ENCODE data around the gene ZBED2. TPM values are rescaled to one million over a fixed set of nuclear protein-coding genes. Genes with fewer than 3 reads are reported as not detected.

ZBED2 gene
- total RNA-seq, 4 donors from 2014 or later, result 0.49 to 1.9 (median 0.84) TPM; not detected in 1

- no peak for DNase-seq (ENCODE audit: low spot score in 2 of 2)
- intact Hi-C loops (cut with DNase I; ENCODE audit: low total_unique reads), result no loop called here
- TF ChIP-seq CTCF (IDR thresholded peaks at IDR 0.05) (no peak), POLR2A (IDR thresholded peaks at IDR 0.05) (no peak)
- 62 to 70% methylated on average over 5 of the region's 5 CpGs for WGBS, 2 donors
- no peak overlapping the region for H3K4me3 ChIP-seq (ENCODE audit: low read depth, poor library complexity, severe bottlenecking)
Measured at GRCh38 chr3:111621535-111621934, 26.4 kb upstream of the ZBED2 start.

GRCh38 chr3:111619833-111620232 is 24.7 kb upstream of the ZBED2 start:
- DNase-seq (ENCODE audit: low spot score in 2 of 2), result no peak
- intact Hi-C loops (cut with DNase I; ENCODE audit: low total_unique reads), result no loop called here
- 63 to 66% methylated on average over 3 of the region's 3 CpGs for WGBS, 2 donors
- TF ChIP-seq CTCF (IDR thresholded peaks at IDR 0.05), result no peak
- no peak overlapping the region for H3K4me3 ChIP-seq (ENCODE audit: low read depth, poor library complexity, severe bottlenecking)

GRCh38 chr3:111618945-111619344 is 23.8 kb upstream of the ZBED2 start:
- DNase-seq (ENCODE audit: low spot score in 2 of 2), result no peak
- H3K4me3 ChIP-seq (ENCODE audit: low read depth, poor library complexity, severe bottlenecking), result no peak overlapping the region
- intact Hi-C loops (cut with DNase I; ENCODE audit: low total_unique reads), result no loop called here
- TF ChIP-seq CTCF (IDR thresholded peaks at IDR 0.05), result no peak

GRCh38 chr3:111617912-111618601 is 22.9 kb upstream of the ZBED2 start:
- no peak for DNase-seq (ENCODE audit: low spot score in 2 of 2)
- no peak overlapping the region for H3K4me3 ChIP-seq (ENCODE audit: low read depth, poor library complexity, severe bottlenecking)
- 62 to 88% methylated on average over 5 of the region's 5 CpGs for WGBS, 2 donors
- intact Hi-C loops (cut with DNase I; ENCODE audit: low total_unique reads), result no loop called here
- TF ChIP-seq POLR2A (IDR thresholded peaks at IDR 0.05) (no peak), CTCF (IDR thresholded peaks at IDR 0.05) (no peak)

GRCh38 chr3:111617406-111617805 is 22.3 kb upstream of the ZBED2 start:
- no peak for DNase-seq (ENCODE audit: low spot score in 2 of 2)
- H3K4me3 ChIP-seq (ENCODE audit: low read depth, poor library complexity, severe bottlenecking), result no peak overlapping the region
- WGBS, 2 donors, result 90 to 94% methylated on average over 3 of the region's 3 CpGs
- no peak for TF ChIP-seq POLR2A (IDR thresholded peaks at IDR 0.05)
- no peak for TF ChIP-seq CTCF (IDR thresholded peaks at IDR 0.05)
- intact Hi-C loops (cut with DNase I; ENCODE audit: low total_unique reads), result no loop called here

All from lower leg skin (tissue), 4 donors.